ENCODE results near the gene C19orf25. TPM values are rescaled to one million over a fixed set of nuclear protein-coding genes. Genes with fewer than 3 reads are reported as not detected.
"Not testable (repeated sequence)": the region's sequence is repeated elsewhere in the genome, so short reads cannot be mapped to it uniquely, and the experiment has no call there.

The C19orf25 gene
- polyA plus RNA-seq, 1 experiment: 14.5 TPM

DNA sequence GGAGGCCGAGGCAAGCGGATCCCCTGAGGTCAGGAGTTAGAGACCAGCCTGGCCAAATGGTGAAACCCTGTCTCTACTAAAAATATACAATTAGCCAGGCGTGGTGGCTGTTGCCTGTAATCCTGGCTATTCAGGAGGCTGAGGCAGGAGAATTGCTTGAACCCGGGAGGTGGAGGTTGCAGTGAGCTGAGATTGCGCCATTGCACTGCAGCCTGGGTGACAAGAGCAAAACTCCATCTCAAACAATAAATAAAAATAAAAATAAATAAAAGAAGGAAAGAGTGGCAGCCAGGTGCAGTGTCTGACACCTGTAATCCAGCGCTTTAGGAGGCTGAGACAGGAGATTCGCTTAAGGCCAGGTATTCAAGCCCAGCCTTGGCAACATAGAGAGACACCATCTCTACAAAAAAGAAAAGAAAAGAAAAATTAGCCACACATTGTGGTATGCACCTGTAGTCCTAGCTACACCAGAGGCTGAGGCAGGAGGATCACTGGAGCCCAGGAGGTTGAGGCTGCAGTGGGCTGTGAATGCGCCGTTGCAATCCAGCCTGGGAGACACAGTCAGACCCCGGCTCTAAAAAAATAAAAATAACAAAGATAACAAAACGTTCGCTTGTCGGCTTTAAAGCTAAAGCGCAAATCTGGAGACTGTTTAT is 23.5 kb upstream of the C19orf25 start:
- Histone ChIP-seq H3K27me3 (ENCODE audit: control insufficient read depth, insufficient read depth, low read length) (peaks cover 18% of the 10 kb centered on the region), H3K4me3 (ENCODE audit: low read depth, low read length) (no peak overlapping the region; the same call in 1 of the 2 replicates), H3K27ac (ENCODE audit: low read depth, low read length) (no peak overlapping the region), H3K9me3 (ENCODE audit: control insufficient read depth, insufficient read depth, low read length) (peaks cover 15% of the 10 kb centered on the region)
- CTCF ChIA-PET: no interaction called here
- TF ChIP-seq, protein P1, sequence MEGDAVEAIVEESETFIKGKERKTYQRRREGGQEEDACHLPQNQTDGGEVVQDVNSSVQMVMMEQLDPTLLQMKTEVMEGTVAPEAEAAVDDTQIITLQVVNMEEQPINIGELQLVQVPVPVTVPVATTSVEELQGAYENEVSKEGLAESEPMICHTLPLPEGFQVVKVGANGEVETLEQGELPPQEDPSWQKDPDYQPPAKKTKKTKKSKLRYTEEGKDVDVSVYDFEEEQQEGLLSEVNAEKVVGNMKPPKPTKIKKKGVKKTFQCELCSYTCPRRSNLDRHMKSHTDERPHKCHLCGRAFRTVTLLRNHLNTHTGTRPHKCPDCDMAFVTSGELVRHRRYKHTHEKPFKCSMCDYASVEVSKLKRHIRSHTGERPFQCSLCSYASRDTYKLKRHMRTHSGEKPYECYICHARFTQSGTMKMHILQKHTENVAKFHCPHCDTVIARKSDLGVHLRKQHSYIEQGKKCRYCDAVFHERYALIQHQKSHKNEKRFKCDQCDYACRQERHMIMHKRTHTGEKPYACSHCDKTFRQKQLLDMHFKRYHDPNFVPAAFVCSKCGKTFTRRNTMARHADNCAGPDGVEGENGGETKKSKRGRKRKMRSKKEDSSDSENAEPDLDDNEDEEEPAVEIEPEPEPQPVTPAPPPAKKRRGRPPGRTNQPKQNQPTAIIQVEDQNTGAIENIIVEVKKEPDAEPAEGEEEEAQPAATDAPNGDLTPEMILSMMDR (IDR thresholded peaks at IDR 0.05; ENCODE audit: low read depth, low read length): no peak
- no peak for DNase-seq (ENCODE audit: low read depth, low spot score)
- POLR2A ChIA-PET: interaction anchor here (0.7 kb wide), 1 partner anchor 234 kb away, joined by 12 read pairs; no protein-coding TSS in a partner anchor

DNA sequence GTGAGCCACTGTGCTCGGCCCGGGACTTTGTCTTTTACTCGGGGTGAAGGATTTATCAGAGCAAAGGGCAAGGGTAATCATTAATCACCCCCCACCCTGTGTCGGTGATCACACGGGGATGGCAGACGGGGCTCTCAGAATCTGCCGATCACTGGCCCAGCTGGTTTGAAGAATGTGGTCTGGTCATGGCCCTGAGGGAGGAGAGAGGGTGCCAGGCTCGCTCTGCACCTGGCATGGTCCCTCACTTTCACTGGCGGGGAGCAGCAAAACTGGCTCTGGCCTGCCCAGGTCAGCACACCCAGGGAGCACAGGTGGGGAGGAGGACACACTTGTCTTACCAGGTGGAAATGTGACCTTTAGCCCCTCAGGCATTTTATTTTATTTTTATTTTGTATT is 22.2 kb upstream of the C19orf25 start:
- DNase-seq (ENCODE audit: low read depth, low spot score): no peak
- peaks cover 9% of the 10 kb centered on the region for H3K9me3 ChIP-seq (ENCODE audit: control insufficient read depth, insufficient read depth, low read length)
- ChIA-PET POLR2A (interaction anchor here (1.0 kb wide), 1 partner anchor 10 kb away, joined by 3 read pairs; the partner anchor contains the start of gene REEP6), CTCF (no interaction called here)
- H3K4me3 ChIP-seq (ENCODE audit: low read depth, low read length): no peak overlapping the region
- peaks cover 22% of the 10 kb centered on the region for H3K27me3 ChIP-seq (ENCODE audit: control insufficient read depth, insufficient read depth, low read length)
- H3K27ac ChIP-seq (ENCODE audit: low read depth, low read length): no peak overlapping the region
- TF ChIP-seq, protein P1 (IDR thresholded peaks at IDR 0.05; ENCODE audit: low read depth, low read length): no peak

DNA sequence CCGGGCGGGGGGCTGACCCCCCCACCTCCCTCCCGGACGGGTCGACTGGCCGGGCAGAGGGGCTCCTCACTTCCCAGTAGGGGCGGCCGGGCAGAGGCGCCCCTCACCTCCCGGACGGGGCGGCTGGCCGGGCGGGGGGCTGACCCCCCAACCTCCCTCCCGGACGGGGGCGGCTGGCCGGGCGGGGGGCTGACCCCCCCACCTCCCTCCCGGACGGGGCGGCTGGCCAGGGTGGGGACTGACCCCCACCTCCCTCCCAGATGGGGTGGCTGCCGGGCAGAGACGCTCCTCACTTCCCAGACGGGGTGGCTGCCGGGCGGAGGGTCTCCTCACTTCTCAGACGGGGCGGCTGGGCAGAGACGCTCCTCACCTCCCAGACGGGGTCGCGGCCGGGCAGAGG is 20.2 kb upstream of the C19orf25 start:
- H3K4me3 ChIP-seq (ENCODE audit: low read depth, low read length); CTCF ChIA-PET; DNase-seq (ENCODE audit: low read depth, low spot score); H3K27ac ChIP-seq (ENCODE audit: low read depth, low read length); H3K9me3 ChIP-seq (ENCODE audit: control insufficient read depth, insufficient read depth, low read length); POLR2A ChIA-PET: not testable (repeated sequence)
- H3K27me3 ChIP-seq (ENCODE audit: control insufficient read depth, insufficient read depth, low read length): peaks cover 22% of the 10 kb centered on the region

DNA sequence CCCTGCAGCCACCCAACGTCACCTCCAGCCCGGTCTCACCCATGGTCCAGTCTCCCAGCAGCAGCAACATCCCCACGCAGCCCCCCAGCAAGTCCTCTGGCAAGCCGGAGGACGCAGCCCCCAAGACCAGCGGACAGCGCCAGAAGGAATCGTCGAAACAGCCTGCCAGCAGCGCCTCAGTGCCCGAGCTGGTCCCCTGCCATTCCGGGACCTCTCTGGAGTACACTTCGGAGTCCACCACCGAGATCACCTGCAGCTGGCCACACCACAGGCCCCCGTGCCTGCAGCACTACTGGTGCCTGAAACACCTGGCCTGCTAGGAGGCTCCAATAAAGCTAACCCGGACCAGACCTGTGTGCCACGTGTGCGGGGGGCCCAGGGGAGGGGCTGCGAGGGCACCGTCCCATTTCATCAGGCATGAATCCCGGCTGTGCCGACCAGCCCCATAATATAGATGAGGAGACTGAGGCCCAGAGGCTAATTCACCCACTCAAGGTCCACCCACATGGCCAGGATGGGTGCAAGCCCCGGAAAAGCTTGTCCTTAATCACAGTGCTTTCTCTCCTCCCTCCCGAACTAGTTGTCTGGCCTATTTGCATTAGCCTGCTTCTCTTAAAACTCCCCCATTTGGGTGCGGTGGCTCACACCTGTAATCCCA is 18.7 kb upstream of the C19orf25 start:
- peaks cover 18% of the 10 kb centered on the region for H3K27me3 ChIP-seq (ENCODE audit: control insufficient read depth, insufficient read depth, low read length)
- H3K9me3 ChIP-seq (ENCODE audit: control insufficient read depth, insufficient read depth, low read length): peaks cover 4% of the 10 kb centered on the region
- no peak overlapping the region for H3K4me3 ChIP-seq (ENCODE audit: low read depth, low read length)
- ChIA-PET POLR2A (no interaction called here), CTCF (no interaction called here)
- DNase-seq (ENCODE audit: low read depth, low spot score): no peak
- TF ChIP-seq, protein P1 (IDR thresholded peaks at IDR 0.05; ENCODE audit: low read depth, low read length): no peak
- peak overlapping the region; percentile 2 for H3K27ac ChIP-seq (ENCODE audit: low read depth, low read length)

DNA sequence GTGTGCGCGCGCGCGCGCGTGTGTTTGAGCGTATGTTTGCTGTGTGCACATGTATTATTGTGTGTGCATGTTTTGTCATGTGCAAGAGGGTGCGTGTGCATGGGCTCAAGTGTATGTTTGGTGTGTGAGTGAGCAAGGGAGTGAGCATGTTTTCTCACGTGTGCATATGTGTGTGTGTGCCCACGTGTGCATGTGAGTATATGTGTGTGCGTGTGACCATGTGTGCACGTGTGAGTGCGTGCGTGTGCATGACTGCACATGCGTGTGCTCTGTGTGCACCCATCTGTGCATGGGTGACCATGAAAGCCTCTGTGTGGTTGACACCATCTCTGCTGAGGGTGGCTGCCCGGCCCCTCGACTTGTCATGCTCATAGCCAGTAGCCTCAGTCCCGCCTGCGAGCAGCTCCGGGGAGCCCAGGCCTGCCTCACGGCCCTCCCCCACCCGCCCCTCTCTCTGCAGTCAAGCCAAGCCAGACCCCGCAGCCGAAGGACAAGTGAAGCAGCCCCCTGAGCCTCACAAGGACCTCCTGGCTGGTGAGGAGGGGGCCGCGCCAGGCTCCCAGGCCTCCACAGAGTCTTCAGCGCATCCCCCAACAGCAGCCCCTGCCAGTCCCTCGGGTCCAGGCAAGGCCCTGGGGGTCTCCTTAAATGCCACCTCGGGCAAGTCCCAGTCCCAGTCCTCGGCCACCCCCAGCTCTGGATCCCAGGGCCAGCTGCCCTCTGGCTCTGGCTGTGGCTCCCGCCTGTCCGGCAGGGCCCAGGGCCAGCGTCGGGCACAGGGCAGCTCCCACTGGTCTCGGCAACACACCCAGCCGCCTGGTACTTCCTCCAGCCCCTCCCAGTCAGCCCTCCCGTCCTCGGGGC is 17.9 kb upstream of the C19orf25 start:
- peaks cover 17% of the 10 kb centered on the region for H3K27me3 ChIP-seq (ENCODE audit: control insufficient read depth, insufficient read depth, low read length)
- H3K27ac ChIP-seq (ENCODE audit: low read depth, low read length): peak overlapping the region; percentile 2
- ChIA-PET CTCF (no interaction called here), POLR2A (no interaction called here)
- TF ChIP-seq, protein P1 (IDR thresholded peaks at IDR 0.05; ENCODE audit: low read depth, low read length): no peak
- H3K9me3 ChIP-seq (ENCODE audit: control insufficient read depth, insufficient read depth, low read length): peaks cover 4% of the 10 kb centered on the region
- DNase-seq (ENCODE audit: low read depth, low spot score): no peak
- no peak overlapping the region for H3K4me3 ChIP-seq (ENCODE audit: low read depth, low read length)

All from AG04450 (cell line).